Naive thymus-derived CD4-positive, alpha-beta T cell (primary cell): ENCODE data around the gene C6orf89. TPM values are rescaled to one million over a fixed set of nuclear protein-coding genes. Genes with fewer than 3 reads are reported as not detected.

Source experiments
- ATAC-seq: fragments of 150-1000 bp; cut with Tn5 transposase; 2 replicates; pipeline ENCODE4 v1.10.0; 2021; ENCODE audit warnings: mild to moderate bottlenecking, moderate library complexity
- CTCF ChIA-PET: fragments of 350-600 bp; sonication (Branson Sonifier 250); formaldehyde crosslinking; loops from one replicate; lab custom pipeline; 2021; ENCODE audit warnings: antibody characterized with exemption; lab: Charles Lee
- POLR2A ChIA-PET: fragments of 350-600 bp; sonication (Branson Sonifier 250); formaldehyde crosslinking; loops from one replicate; lab custom pipeline; 2021; ENCODE audit warnings: antibody characterized with exemption, inconsistent platforms; lab: Charles Lee
- DNase-seq, 9 donors: peaks; one replicate each; pipeline versions ENCODE4 v3.0.0 to v3.0.0-alpha.2; 2020 to 2022; ENCODE audit warnings: mixed read lengths in 1 of 9
- H3K27ac ChIP-seq: one replicate; pipeline ENCODE4 v1.7.0; 2013; ENCODE audit warnings: mild to moderate bottlenecking, low read depth, low read length, moderate library complexity
- H3K27me3 ChIP-seq, 2 donors: one replicate each; pipeline ENCODE4 v1.7.0; 2013; ENCODE audit warnings: low read length in 2 of 2, mild to moderate bottlenecking in 2 of 2, moderate library complexity in 2 of 2; ENCODE audit not compliant: control insufficient read depth in 2 of 2, insufficient read depth in 2 of 2
- H3K36me3 ChIP-seq, 3 experiments: 1 replicate in 2 of 3; 2 replicates in 1 of 3; pipeline ENCODE4 v1.7.0; 2013; ENCODE audit warnings: low read length in 3 of 3, mild to moderate bottlenecking in 3 of 3, moderate library complexity in 1 of 3; ENCODE audit not compliant: insufficient read depth in 3 of 3, control insufficient read depth in 2 of 3
- H3K4me1 ChIP-seq, 2 donors: one replicate each; pipeline ENCODE4 v1.7.0; 2013; ENCODE audit warnings: low read length in 2 of 2, mild to moderate bottlenecking in 2 of 2, moderate library complexity in 1 of 2; ENCODE audit not compliant: control insufficient read depth in 2 of 2, insufficient read depth in 2 of 2
- H3K4me3 ChIP-seq: 2 replicates; pipeline ENCODE4 v1.7.0; 2013; ENCODE audit warnings: mild to moderate bottlenecking, low read length
- H3K9me3 ChIP-seq, 3 experiments: 1 replicate in 2 of 3; 2 replicates in 1 of 3; pipeline ENCODE4 v1.7.0; 2013; ENCODE audit warnings: low read length in 3 of 3; ENCODE audit not compliant: control insufficient read depth in 2 of 3
- H3K27ac Mint-ChIP-seq, 9 donors: one replicate each; pipeline ENCODE4 v1.8.0; 2020 to 2022; ENCODE audit warnings: mixed read lengths in 9 of 9, mild to moderate bottlenecking in 8 of 9, moderate library complexity in 5 of 9, inconsistent platforms in 2 of 9
- H3K27me3 Mint-ChIP-seq, 5 donors: one replicate each; pipeline ENCODE4 v1.8.0; 2021 to 2022; ENCODE audit warnings: mixed read lengths in 5 of 5, mild to moderate bottlenecking in 1 of 5
- H3K36me3 Mint-ChIP-seq, 5 donors: one replicate each; pipeline ENCODE4 v1.8.0; 2020 to 2022; ENCODE audit warnings: mixed read lengths in 5 of 5, mild to moderate bottlenecking in 3 of 5, inconsistent platforms in 1 of 5
- H3K4me1 Mint-ChIP-seq, 7 donors: one replicate each; pipeline ENCODE4 v1.8.0; 2020 to 2022; ENCODE audit warnings: mixed read lengths in 7 of 7, mild to moderate bottlenecking in 3 of 7, inconsistent platforms in 1 of 7
- H3K4me3 Mint-ChIP-seq, 10 donors: one replicate each; pipeline ENCODE4 v1.8.0; 2020 to 2022; ENCODE audit warnings: mild to moderate bottlenecking in 10 of 10, mixed read lengths in 10 of 10, moderate library complexity in 6 of 10, inconsistent platforms in 2 of 10
- H3K9me3 Mint-ChIP-seq, 11 donors: one replicate each; pipeline ENCODE4 v1.8.0; 2020 to 2022; ENCODE audit warnings: mixed read lengths in 11 of 11, mild to moderate bottlenecking in 4 of 11, inconsistent platforms in 1 of 11, moderate library complexity in 1 of 11
- intact Hi-C, 2 donors: fragments of 100-400 bp; cut with micrococcal nuclease; formaldehyde crosslinking; loops; one replicate each; pipeline ENCODE4 v1.15.1; 2023
- polyA plus RNA-seq, 2 donors: library from polyadenylated mRNA; unstranded; fragments of 300-500 nt; fragmentation: Illumina TruSeq; gene quantifications; one replicate each; pipeline ENCODE4 v1.2.3, GENCODE V29; 2021
- total RNA-seq, 6 experiments: library from RNA in 5 of 6; stranded (reverse) in 5 of 6; gene quantifications; 1 replicate in 5 of 6; 2 replicates in 1 of 6; pipeline ENCODE4 v1.2.3 and lab custom pipeline; 2021 to 2026

C6orf89 gene
- total and polyA plus RNA-seq, 7 experiments from 2014 or later: 34.6 to 48.2 (median 40.4) TPM

- Mint-ChIP-seq H3K4me1 (peaks cover 18 to 64% (median 34%) of the 10 kb centered on the region in 7 donors), H3K4me3 (peak overlapping the region; percentile 17 to 84 (median 73)), H3K27me3 (no peaks in the 10 kb centered on the region), H3K36me3 (peaks cover 10 to 33% (median 19%) of the 10 kb centered on the region in 5 donors), H3K9me3 (no peaks in the 10 kb centered on the region), H3K27ac (peak overlapping the region; percentile 73 to 97 (median 92))
- no peaks in the 10 kb centered on the region for H3K9me3 ChIP-seq
- H3K36me3 ChIP-seq: peaks cover 4 to 41% (median 10%) of the 10 kb centered on the region in 3 experiments
- POLR2A ChIA-PET: interaction anchor here (0.7 to 1.9 kb wide), 5 partner anchors 12 to 274 kb away, joined by 3 to 6 read pairs (median 4); partner anchors contain the start of gene MTCH1
- no peak overlapping the region for H3K4me3 ChIP-seq
- peaks cover 23% of the 10 kb centered on the region in 2 donors for H3K4me1 ChIP-seq
- CTCF ChIA-PET: interaction anchor here (0.9 to 1.5 kb wide), 2 partner anchors 24 to 105 kb away, joined by 3 to 4 read pairs; no protein-coding TSS in a partner anchor
- H3K27me3 ChIP-seq: no peaks in the 10 kb centered on the region
- peak overlapping the region; percentile 44 for H3K27ac ChIP-seq
- DNase-seq (no peak), ATAC-seq (no peak)
- intact Hi-C loops: loop anchor here (2.0 to 5.0 kb wide), 4 partner anchors 39 to 259 kb away; partner anchors contain the start of genes MTCH1 (in 1 of the 2), PI16 (in 1 of the 2) and PIM1 (in 1 of the 2)
These were observed 27.3 kb downstream of the C6orf89 start for GRCh38 chr6:36913082-36913481.

GRCh38 chr6:36914227-36914794, 28.6 kb downstream of the C6orf89 start:
- H3K27ac ChIP-seq: no peak overlapping the region
- Mint-ChIP-seq H3K4me3 (peak overlapping the region in 3 of 10 donors; percentile 11 to 84 (median 25)), H3K9me3 (no peaks in the 10 kb centered on the region), H3K4me1 (peaks cover 18 to 58% (median 30%) of the 10 kb centered on the region in 7 donors), H3K36me3 (peaks cover 6 to 29% (median 17%) of the 10 kb centered on the region in 5 donors), H3K27ac (peak overlapping the region in 8 of 9 donors; percentile 72 to 92 (median 84)), H3K27me3 (no peaks in the 10 kb centered on the region)
- peaks cover 4 to 53% (median 18%) of the 10 kb centered on the region in 3 experiments for H3K36me3 ChIP-seq
- no peak for DNase-seq
- POLR2A ChIA-PET: interaction anchor here (0.6 to 1.9 kb wide), 5 partner anchors 13 to 73 kb away, joined by 3 to 6 read pairs (median 4); partner anchors contain the start of gene MTCH1
- no peak for ATAC-seq
- intact Hi-C loops: loop anchor here (5.0 kb wide), 2 partner anchors 38 to 258 kb away; partner anchors contain the start of genes PI16 (in 1 of the 2) and PIM1 (in 1 of the 2)
- H3K4me3 ChIP-seq: no peak overlapping the region
- no peaks in the 10 kb centered on the region for H3K9me3 ChIP-seq
- CTCF ChIA-PET: interaction anchor here (0.6 to 0.8 kb wide), 2 partner anchors 104 to 380 kb away, joined by 3 read pairs; no protein-coding TSS in a partner anchor
- H3K4me1 ChIP-seq: peaks cover 23% of the 10 kb centered on the region in 2 donors
- H3K27me3 ChIP-seq: no peaks in the 10 kb centered on the region

GRCh38 chr6:36915599-36915998, 29.8 kb downstream of the C6orf89 start:
- POLR2A ChIA-PET: interaction anchor here (1.0 kb wide), 1 partner anchor 20 kb away, joined by 3 read pairs; no protein-coding TSS in a partner anchor
- peaks cover 6 to 36% (median 21%) of the 10 kb centered on the region in 5 donors for H3K36me3 Mint-ChIP-seq
- Histone ChIP-seq H3K36me3 (peaks cover 10 to 66% (median 29%) of the 10 kb centered on the region in 3 experiments), H3K4me1 (peaks cover 23% of the 10 kb centered on the region in 2 donors), H3K4me3 (no peak overlapping the region), H3K27me3 (no peaks in the 10 kb centered on the region), H3K9me3 (no peaks in the 10 kb centered on the region), H3K27ac (no peak overlapping the region)
- no peaks in the 10 kb centered on the region for H3K9me3 Mint-ChIP-seq
- H3K27me3 Mint-ChIP-seq: no peaks in the 10 kb centered on the region
- ATAC-seq: no peak
- intact Hi-C loops: no loop called here
- H3K4me3 Mint-ChIP-seq: no peak overlapping the region
- peaks cover 20 to 52% (median 30%) of the 10 kb centered on the region in 7 donors for H3K4me1 Mint-ChIP-seq
- CTCF ChIA-PET: no interaction called here
- peak overlapping the region in 5 of 9 donors; percentile 4 to 64 (median 22) for H3K27ac Mint-ChIP-seq
- DNase-seq: no peak

GRCh38 chr6:36916126-36916525, 30.4 kb downstream of the C6orf89 start:
- intact Hi-C loops: no loop called here
- POLR2A ChIA-PET: interaction anchor here (0.7 kb wide), 1 partner anchor 11 kb away, joined by 3 read pairs; no protein-coding TSS in a partner anchor
- CTCF ChIA-PET: no interaction called here

GRCh38 chr6:36917541-36918193, 31.9 kb downstream of the C6orf89 start:
- H3K36me3 ChIP-seq: peaks cover 10 to 81% (median 30%) of the 10 kb centered on the region in 3 experiments
- DNase-seq (no peak), ATAC-seq (no peak)
- H3K9me3 Mint-ChIP-seq: no peaks in the 10 kb centered on the region
- intact Hi-C loops: no loop called here
- no peaks in the 10 kb centered on the region for H3K27me3 Mint-ChIP-seq
- H3K27ac ChIP-seq: no peak overlapping the region
- H3K27ac Mint-ChIP-seq: peak overlapping the region in 2 of 9 donors; percentile 6 to 43
- no peak overlapping the region for H3K4me3 Mint-ChIP-seq
- peaks cover 6 to 44% (median 27%) of the 10 kb centered on the region in 5 donors for H3K36me3 Mint-ChIP-seq
- H3K4me1 Mint-ChIP-seq: peaks cover 10 to 39% (median 18%) of the 10 kb centered on the region in 7 donors
- ChIA-PET CTCF (no interaction called here), POLR2A (no interaction called here)
- no peak overlapping the region for H3K4me3 ChIP-seq
- H3K9me3 ChIP-seq: no peaks in the 10 kb centered on the region
- H3K27me3 ChIP-seq: no peaks in the 10 kb centered on the region
- peaks cover 11 to 12% of the 10 kb centered on the region in 2 donors for H3K4me1 ChIP-seq

More at GRCh38 chr6:36916126-36916525, 30.4 kb downstream of the C6orf89 start:
- H3K36me3 ChIP-seq: peaks cover 10 to 71% (median 30%) of the 10 kb centered on the region in 3 experiments
- DNase-seq (no peak), ATAC-seq (no peak)
- H3K4me1 ChIP-seq: peaks cover 23% of the 10 kb centered on the region in 2 donors
- H3K9me3 ChIP-seq: no peaks in the 10 kb centered on the region
- H3K27ac Mint-ChIP-seq: peak overlapping the region in 6 of 9 donors; percentile 4 to 40 (median 21)
- H3K4me3 ChIP-seq: no peak overlapping the region
- no peaks in the 10 kb centered on the region for H3K27me3 ChIP-seq
- no peak overlapping the region for H3K4me3 Mint-ChIP-seq
- H3K27me3 Mint-ChIP-seq: no peaks in the 10 kb centered on the region
- peaks cover 20 to 50% (median 30%) of the 10 kb centered on the region in 7 donors for H3K4me1 Mint-ChIP-seq
- peaks cover 6 to 41% (median 26%) of the 10 kb centered on the region in 5 donors for H3K36me3 Mint-ChIP-seq
- no peak overlapping the region for H3K27ac ChIP-seq
- H3K9me3 Mint-ChIP-seq: no peaks in the 10 kb centered on the region

- intact Hi-C loops: no loop called here
- H3K4me1 Mint-ChIP-seq: peaks cover 0 to 27% (median 2%) of the 10 kb centered on the region in 7 donors
- peak overlapping the region in 1 of 9 donors; percentile 10 for H3K27ac Mint-ChIP-seq
- Histone ChIP-seq H3K9me3 (no peaks in the 10 kb centered on the region), H3K36me3 (peaks cover 15 to 95% (median 30%) of the 10 kb centered on the region in 3 experiments), H3K4me1 (no peaks in the 10 kb centered on the region), H3K27me3 (no peaks in the 10 kb centered on the region), H3K4me3 (no peak overlapping the region), H3K27ac (no peak overlapping the region)
- DNase-seq (no peak), ATAC-seq (no peak)
- ChIA-PET POLR2A (no interaction called here), CTCF (no interaction called here)
- no peaks in the 10 kb centered on the region for H3K27me3 Mint-ChIP-seq
- no peaks in the 10 kb centered on the region for H3K9me3 Mint-ChIP-seq
- H3K36me3 Mint-ChIP-seq: peaks cover 3 to 40% (median 26%) of the 10 kb centered on the region in 5 donors
- no peak overlapping the region for H3K4me3 Mint-ChIP-seq
These were observed 34.3 kb downstream of the C6orf89 start for GRCh38 chr6:36920049-36920448.
